Nephron progenitor cell (in vitro differentiated cells): ENCODE measurements around the gene CTBS.
"Not testable (repeated sequence)": the region's sequence is repeated elsewhere in the genome, so short reads cannot be mapped to it uniquely, and the experiment has no call there.

Experiments used
- DNase-seq: peaks from one replicate; pipeline ENCODE4 v3.0.0; 2021
- H3K27ac Mint-ChIP-seq: 2 replicates; pipeline ENCODE4 v1.8.0; 2021; ENCODE audit warnings: mild to moderate bottlenecking, moderate library complexity, mixed read lengths
- H3K27me3 Mint-ChIP-seq: 2 replicates; pipeline ENCODE4 v1.8.0; 2021; ENCODE audit warnings: mild to moderate bottlenecking, low read depth, mixed read lengths; ENCODE audit not compliant: poor library complexity
- H3K36me3 Mint-ChIP-seq: 2 replicates; pipeline ENCODE4 v1.8.0; 2021; ENCODE audit warnings: low read depth, mixed read lengths
- H3K4me1 Mint-ChIP-seq: 2 replicates; pipeline ENCODE4 v1.8.0; 2021; ENCODE audit warnings: mixed read lengths
- H3K4me3 Mint-ChIP-seq: 2 replicates; pipeline ENCODE4 v1.8.0; 2021; ENCODE audit warnings: mild to moderate bottlenecking, moderate library complexity, mixed read lengths
- H3K9me3 Mint-ChIP-seq: 2 replicates; pipeline ENCODE4 v1.8.0; 2021; ENCODE audit warnings: mild to moderate bottlenecking, moderate library complexity, mixed read lengths
- CTCF ChIP-seq: fragments of 200-600 bp; sonication (generic); IDR thresholded peaks from 2 replicates; pipeline ENCODE4 v1.5.0; 2021; ENCODE audit warnings: antibody characterized with exemption

CTBS gene

GRCh38 chr1:84598418-84598817 lies 24.2 kb upstream of the CTBS start:
- Mint-ChIP-seq H3K36me3 (peaks cover 6% of the 10 kb centered on the region), H3K27me3 (peaks cover 8% of the 10 kb centered on the region), H3K4me1 (peaks cover 11% of the 10 kb centered on the region), H3K27ac (peak overlapping the region; percentile 47), H3K4me3 (no peak overlapping the region), H3K9me3 (peaks cover 35% of the 10 kb centered on the region)
- no peak for DNase-seq
- no peak for TF ChIP-seq CTCF

- H3K36me3 Mint-ChIP-seq: peaks cover 1% of the 10 kb centered on the region
- H3K4me3 Mint-ChIP-seq: no peak overlapping the region
- H3K4me1 Mint-ChIP-seq: peaks cover 11% of the 10 kb centered on the region
- H3K27ac Mint-ChIP-seq: no peak overlapping the region
- DNase-seq: no peak
- no peak for TF ChIP-seq CTCF
- peaks cover 26% of the 10 kb centered on the region for H3K9me3 Mint-ChIP-seq
- H3K27me3 Mint-ChIP-seq: peaks cover 11% of the 10 kb centered on the region
Observed at GRCh38 chr1:84597011-84597410, 22.8 kb upstream of the CTBS start.

- H3K9me3 Mint-ChIP-seq: peaks cover 20% of the 10 kb centered on the region
- peaks cover 11% of the 10 kb centered on the region for H3K4me1 Mint-ChIP-seq
- H3K27me3 Mint-ChIP-seq: peaks cover 14% of the 10 kb centered on the region
- DNase-seq, H3K36me3 Mint-ChIP-seq, H3K27ac Mint-ChIP-seq, H3K4me3 Mint-ChIP-seq: not testable (repeated sequence)
Observed at GRCh38 chr1:84594959-84595358, 20.7 kb upstream of the CTBS start.

GRCh38 chr1:84587099-84587498 lies 12.9 kb upstream of the CTBS start:
- Mint-ChIP-seq H3K27ac (no peak overlapping the region), H3K27me3 (peaks cover 5% of the 10 kb centered on the region), H3K9me3 (peaks cover 24% of the 10 kb centered on the region), H3K36me3 (no peaks in the 10 kb centered on the region), H3K4me1 (peaks cover 13% of the 10 kb centered on the region), H3K4me3 (no peak overlapping the region)
- no peak for DNase-seq
- TF ChIP-seq CTCF: no peak

GRCh38 chr1:84585803-84586202 lies 11.6 kb upstream of the CTBS start:
- no peak for DNase-seq
- no peaks in the 10 kb centered on the region for H3K36me3 Mint-ChIP-seq
- peaks cover 13% of the 10 kb centered on the region for H3K4me1 Mint-ChIP-seq
- no peak overlapping the region for H3K4me3 Mint-ChIP-seq
- H3K27me3 Mint-ChIP-seq: peaks cover 4% of the 10 kb centered on the region
- no peak for TF ChIP-seq CTCF
- peaks cover 20% of the 10 kb centered on the region for H3K9me3 Mint-ChIP-seq
- no peak overlapping the region for H3K27ac Mint-ChIP-seq

- no peak for TF ChIP-seq CTCF
- peaks cover 13% of the 10 kb centered on the region for H3K4me1 Mint-ChIP-seq
- H3K27ac Mint-ChIP-seq: no peak overlapping the region
- DNase-seq: no peak
- peaks cover 5% of the 10 kb centered on the region for H3K27me3 Mint-ChIP-seq
- no peaks in the 10 kb centered on the region for H3K36me3 Mint-ChIP-seq
- no peak overlapping the region for H3K4me3 Mint-ChIP-seq
- H3K9me3 Mint-ChIP-seq: peaks cover 20% of the 10 kb centered on the region
Observed at GRCh38 chr1:84584126-84584525, 9.9 kb upstream of the CTBS start.
